DND-41 (cell line): ENCODE measurements around the gene TPX2.
"Not testable (repeated sequence)": the region's sequence is repeated elsewhere in the genome, so short reads cannot be mapped to it uniquely, and the experiment has no call there.

Experiments
- ATAC-seq: fragments of 200-7000 bp; cut with Tn5 transposase; 3 replicates; pipeline ENCODE4 v1.9.1; 2021; ENCODE audit warnings: low read depth; ENCODE audit not compliant: insufficient read depth
- DNase-seq: peaks from one replicate; pipeline ENCODE4 v3.0.0-alpha.2; 2020
- H2AFZ ChIP-seq: 2 replicates; pipeline ENCODE4 v1.6.0; 2012; ENCODE audit warnings: low read depth, low read length
- H3K27ac ChIP-seq: 2 replicates; pipeline ENCODE4 v1.5.1; 2012; ENCODE audit warnings: low read length, inconsistent platforms
- H3K27me3 ChIP-seq: fragments of 200-600 bp; sonication (generic); 2 replicates; pipeline ENCODE4 v1.6.0; 2012; ENCODE audit warnings: low read length, mild to moderate bottlenecking, inconsistent platforms; ENCODE audit not compliant: insufficient read depth, poor library complexity
- H3K36me3 ChIP-seq: 2 replicates; pipeline ENCODE4 v1.5.1; 2012; ENCODE audit warnings: low read length, inconsistent platforms; ENCODE audit not compliant: insufficient read depth
- H3K4me1 ChIP-seq: 2 replicates; pipeline ENCODE4 v1.5.1; 2012; ENCODE audit warnings: mild to moderate bottlenecking, low read length; ENCODE audit not compliant: insufficient read depth
- H3K4me2 ChIP-seq: 2 replicates; pipeline ENCODE4 v1.6.0; 2012; ENCODE audit warnings: mild to moderate bottlenecking, moderate library complexity, low read length, inconsistent platforms; ENCODE audit not compliant: insufficient read depth
- H3K4me3 ChIP-seq, 2 experiments: fragments of 200-600 bp in 1 of 2; shearing (Covaris generic) in 1 of 2; 2 replicates each; pipeline ENCODE4 v1.5.1; 2012 to 2016; ENCODE audit warnings: inconsistent platforms in 2 of 2, low read length in 2 of 2, mild to moderate bottlenecking in 2 of 2, low read depth in 1 of 2, moderate library complexity in 1 of 2
- H3K79me2 ChIP-seq: 2 replicates; pipeline ENCODE4 v1.6.0; 2012; ENCODE audit warnings: low read length, inconsistent platforms; ENCODE audit not compliant: insufficient read depth
- H3K9ac ChIP-seq: 2 replicates; pipeline ENCODE4 v1.6.0; 2012; ENCODE audit warnings: low read depth, mild to moderate bottlenecking, inconsistent platforms, low read length, moderate library complexity
- H3K9me3 ChIP-seq: 2 replicates; pipeline ENCODE4 v1.5.1; 2012; ENCODE audit warnings: low read length, moderate library complexity, mild to moderate bottlenecking, inconsistent platforms; ENCODE audit not compliant: insufficient read depth, severe bottlenecking
- H4K20me1 ChIP-seq: 2 replicates; pipeline ENCODE4 v1.6.0; 2012; ENCODE audit warnings: low read length; ENCODE audit not compliant: insufficient read depth
- EZH2 ChIP-seq: IDR thresholded peaks from 3 replicates; pipeline ENCODE4 v1.6.1; 2012; ENCODE audit warnings: borderline replicate concordance, low read depth, mild to moderate bottlenecking, moderate library complexity, low read length, inconsistent platforms; ENCODE audit not compliant: severe bottlenecking
- TF ChIP-seq, protein P1 (sequence below): IDR thresholded peaks from 2 replicates; pipeline ENCODE4 v1.5.1; 2012; ENCODE audit warnings: borderline replicate concordance, low read length, moderate library complexity, mild to moderate bottlenecking; ENCODE audit not compliant: poor library complexity, severe bottlenecking; ENCODE audit errors: extremely low read depth

The TPX2 gene

DNA sequence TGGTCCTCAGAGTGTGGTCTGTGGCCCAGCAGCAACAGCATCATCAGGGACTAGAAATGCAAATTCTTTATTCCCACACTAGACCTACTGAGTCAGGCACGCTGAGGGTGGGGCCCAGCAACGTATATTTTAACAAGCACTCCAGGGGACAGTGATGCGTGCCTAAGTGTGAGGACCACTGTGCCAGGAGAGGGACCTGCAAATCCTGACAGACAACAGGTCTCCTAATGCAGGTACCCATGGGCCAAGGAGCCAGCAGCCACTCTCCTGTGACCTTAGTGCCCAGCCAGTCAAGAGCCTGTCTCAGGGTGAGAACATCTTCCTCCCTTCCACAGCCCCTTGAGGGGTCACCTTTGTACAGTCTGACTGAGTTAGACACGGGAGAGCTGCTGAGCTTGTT is 72.1 kb downstream of the TPX2 start:
- TF ChIP-seq EZH2 = no peak
- TF ChIP-seq, protein P1, sequence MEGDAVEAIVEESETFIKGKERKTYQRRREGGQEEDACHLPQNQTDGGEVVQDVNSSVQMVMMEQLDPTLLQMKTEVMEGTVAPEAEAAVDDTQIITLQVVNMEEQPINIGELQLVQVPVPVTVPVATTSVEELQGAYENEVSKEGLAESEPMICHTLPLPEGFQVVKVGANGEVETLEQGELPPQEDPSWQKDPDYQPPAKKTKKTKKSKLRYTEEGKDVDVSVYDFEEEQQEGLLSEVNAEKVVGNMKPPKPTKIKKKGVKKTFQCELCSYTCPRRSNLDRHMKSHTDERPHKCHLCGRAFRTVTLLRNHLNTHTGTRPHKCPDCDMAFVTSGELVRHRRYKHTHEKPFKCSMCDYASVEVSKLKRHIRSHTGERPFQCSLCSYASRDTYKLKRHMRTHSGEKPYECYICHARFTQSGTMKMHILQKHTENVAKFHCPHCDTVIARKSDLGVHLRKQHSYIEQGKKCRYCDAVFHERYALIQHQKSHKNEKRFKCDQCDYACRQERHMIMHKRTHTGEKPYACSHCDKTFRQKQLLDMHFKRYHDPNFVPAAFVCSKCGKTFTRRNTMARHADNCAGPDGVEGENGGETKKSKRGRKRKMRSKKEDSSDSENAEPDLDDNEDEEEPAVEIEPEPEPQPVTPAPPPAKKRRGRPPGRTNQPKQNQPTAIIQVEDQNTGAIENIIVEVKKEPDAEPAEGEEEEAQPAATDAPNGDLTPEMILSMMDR = no peak

DNA sequence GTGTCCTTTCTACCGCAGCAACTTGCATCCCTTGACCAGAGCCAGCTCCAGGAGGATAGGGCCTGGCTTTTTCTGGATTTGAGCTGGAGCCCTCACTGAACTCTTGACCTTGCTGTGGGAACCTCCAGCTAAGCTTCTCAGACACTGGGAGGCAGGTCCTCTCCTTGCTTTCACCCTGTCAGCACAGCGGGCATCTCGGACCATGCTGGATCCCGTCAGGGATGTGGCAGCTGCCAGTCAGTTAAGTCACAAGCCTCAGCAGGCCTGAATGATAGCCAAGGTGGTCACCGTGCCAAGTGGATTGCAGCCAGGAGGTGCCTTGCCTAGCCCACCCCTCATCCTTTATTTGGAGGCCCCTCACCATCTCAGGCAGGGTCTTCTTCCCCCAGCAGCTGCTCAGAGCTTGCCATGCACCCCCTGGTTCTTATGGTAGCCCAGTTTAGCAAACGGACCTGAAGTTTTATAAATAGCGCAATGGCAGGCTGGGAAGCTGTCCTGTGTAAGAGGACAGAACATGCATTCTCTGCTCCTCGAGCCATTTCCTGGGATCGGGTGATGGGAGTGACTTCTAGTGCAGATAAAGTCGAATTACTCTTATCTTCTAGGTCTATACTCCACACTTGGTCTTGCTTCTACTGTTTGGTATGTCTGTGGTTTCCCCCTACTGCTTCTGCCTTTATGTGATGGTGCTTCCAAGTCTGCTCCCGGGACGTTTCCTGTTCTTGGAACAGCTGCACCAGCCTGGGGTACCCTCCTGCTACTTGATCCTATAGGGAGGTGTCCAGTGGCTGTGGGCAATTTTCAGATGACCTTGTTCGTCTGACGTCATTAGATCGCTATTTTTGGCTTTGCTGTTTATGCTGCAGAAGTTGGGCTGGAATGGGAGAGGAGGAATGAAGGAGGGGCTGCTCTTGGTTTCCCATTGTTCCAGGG is 73.0 kb downstream of the TPX2 start:
- no peaks in the 10 kb centered on the region for H3K9me3 ChIP-seq
- H3K4me2 ChIP-seq = no peak overlapping the region
- no peaks in the 10 kb centered on the region for H3K27me3 ChIP-seq
- DNase-seq = no peak
- no peak for ATAC-seq
- H3K4me3 ChIP-seq = no peak overlapping the region
- peaks cover 4% of the 10 kb centered on the region for H3K36me3 ChIP-seq
- TF ChIP-seq, protein P1 = no peak
- no peak for TF ChIP-seq EZH2
- no peak overlapping the region for H3K9ac ChIP-seq
- H3K4me1 ChIP-seq = no peaks in the 10 kb centered on the region
- H3K79me2 ChIP-seq = no peaks in the 10 kb centered on the region
- H3K27ac ChIP-seq = no peak overlapping the region
- no peaks in the 10 kb centered on the region for H4K20me1 ChIP-seq
- H2AFZ ChIP-seq = no peak overlapping the region

More for the DNA sequence above, 72.1 kb downstream of the TPX2 start:
- no peaks in the 10 kb centered on the region for H3K79me2 ChIP-seq
- DNase-seq = no peak
- no peak overlapping the region for H3K4me2 ChIP-seq
- no peak overlapping the region for H2AFZ ChIP-seq
- H3K36me3 ChIP-seq = peaks cover 12% of the 10 kb centered on the region
- H3K27me3 ChIP-seq = no peaks in the 10 kb centered on the region
- no peak overlapping the region for H3K9ac ChIP-seq
- no peak overlapping the region for H3K4me3 ChIP-seq
- H4K20me1 ChIP-seq = no peaks in the 10 kb centered on the region
- no peak overlapping the region for H3K27ac ChIP-seq
- H3K4me1 ChIP-seq = no peaks in the 10 kb centered on the region
- no peak for ATAC-seq
- no peaks in the 10 kb centered on the region for H3K9me3 ChIP-seq

DNA sequence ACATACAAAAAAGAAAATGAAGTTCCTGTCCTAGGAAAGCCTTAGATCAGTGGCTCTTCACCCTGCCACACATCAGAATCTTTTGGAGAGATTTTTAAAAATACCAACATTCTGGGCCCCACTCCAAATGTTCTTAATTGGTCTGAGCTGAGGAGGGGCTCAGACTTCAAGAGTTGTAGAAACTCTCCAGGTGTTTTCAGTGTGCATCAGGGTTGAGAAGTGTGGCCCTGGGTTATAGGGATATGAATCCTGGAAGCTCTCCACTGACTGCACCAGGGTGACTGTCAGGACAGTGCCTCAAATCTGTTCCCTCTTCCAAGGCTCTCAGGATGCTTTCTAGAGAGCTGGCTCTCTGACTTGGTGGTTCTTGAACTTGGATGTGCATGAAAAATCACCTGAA is 74.5 kb downstream of the TPX2 start:
- H3K27me3 ChIP-seq = no peaks in the 10 kb centered on the region
- H4K20me1 ChIP-seq = no peaks in the 10 kb centered on the region
- no peaks in the 10 kb centered on the region for H3K9me3 ChIP-seq
- DNase-seq (no peak), ATAC-seq (no peak)
- no peak overlapping the region for H3K4me3 ChIP-seq
- no peaks in the 10 kb centered on the region for H3K36me3 ChIP-seq
- TF ChIP-seq, protein P1 = no peak
- TF ChIP-seq EZH2 = no peak
- H2AFZ ChIP-seq = no peak overlapping the region
- H3K27ac ChIP-seq = no peak overlapping the region
- no peaks in the 10 kb centered on the region for H3K4me1 ChIP-seq
- H3K9ac ChIP-seq = no peak overlapping the region
- no peak overlapping the region for H3K4me2 ChIP-seq
- no peaks in the 10 kb centered on the region for H3K79me2 ChIP-seq

DNA sequence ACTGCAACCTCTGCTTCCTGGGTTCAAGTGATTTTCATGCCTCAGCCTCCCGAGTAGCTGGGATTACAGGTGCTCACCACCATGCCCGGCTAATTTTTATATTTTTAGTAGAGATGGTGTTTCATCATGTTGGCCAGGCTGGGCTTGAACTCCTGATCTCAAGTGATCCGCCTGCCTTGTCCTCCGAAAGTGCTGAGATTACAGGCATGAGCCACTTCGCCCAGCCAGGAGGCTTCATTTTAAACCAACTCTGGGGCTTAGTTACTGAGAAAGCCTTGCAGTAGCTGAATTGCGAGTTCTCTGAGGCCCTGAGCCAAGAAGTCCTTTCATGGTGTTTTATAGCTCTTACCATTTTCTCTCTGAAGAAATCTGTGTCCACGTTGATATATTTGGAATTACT is 75.1 kb downstream of the TPX2 start:
- not testable (repeated sequence) for H3K36me3 ChIP-seq

More for the DNA sequence above, 75.1 kb downstream of the TPX2 start:
- not testable (repeated sequence) for H3K9me3 ChIP-seq, H3K27me3 ChIP-seq, ATAC-seq, H3K4me1 ChIP-seq, H2AFZ ChIP-seq, DNase-seq, H3K9ac ChIP-seq, H3K79me2 ChIP-seq, H3K4me2 ChIP-seq, H4K20me1 ChIP-seq, H3K4me3 ChIP-seq, H3K27ac ChIP-seq
